Thymus (tissue), 11 donors: ENCODE data around the gene ASCC2. TPM values are rescaled to one million over a fixed set of nuclear protein-coding genes. Genes with fewer than 3 reads are reported as not detected.
"Not testable (repeated sequence)": the region's sequence is repeated elsewhere in the genome, so short reads cannot be mapped to it uniquely, and the experiment has no call there.

ENCODE experiments used
- DNase-seq, 9 donors: peaks; one replicate each; pipeline ENCODE4 v3.0.0-alpha.2; 2013; ENCODE audit warnings: low spot score in 9 of 9, low read depth in 6 of 9, missing footprints in 1 of 9
- H3K27ac ChIP-seq, 2 donors: one replicate each; pipeline ENCODE4 v1.5.1; 2013; ENCODE audit warnings: control low read depth in 1 of 2, low read depth in 1 of 2, low read length in 1 of 2, mild to moderate bottlenecking in 1 of 2, moderate library complexity in 1 of 2
- H3K27me3 ChIP-seq, 2 donors: one replicate each; pipeline ENCODE4 v1.5.1; 2013; ENCODE audit warnings: low read length in 1 of 2; ENCODE audit not compliant: control insufficient read depth in 2 of 2, insufficient read depth in 1 of 2
- H3K36me3 ChIP-seq, 2 donors: one replicate each; pipeline ENCODE4 v1.5.1; 2013; ENCODE audit warnings: low read length in 1 of 2, mild to moderate bottlenecking in 1 of 2, moderate library complexity in 1 of 2; ENCODE audit not compliant: control insufficient read depth in 2 of 2, insufficient read depth in 2 of 2
- H3K4me1 ChIP-seq, 2 donors: one replicate each; pipeline ENCODE4 v1.5.1; 2013; ENCODE audit warnings: low read length in 2 of 2; ENCODE audit not compliant: control insufficient read depth in 2 of 2, insufficient read depth in 2 of 2
- H3K4me3 ChIP-seq, 2 donors: one replicate each; pipeline ENCODE4 v1.5.1; 2013; ENCODE audit warnings: low read length in 2 of 2, control low read depth in 1 of 2, mild to moderate bottlenecking in 1 of 2
- H3K9me3 ChIP-seq, 2 donors: one replicate each; pipeline ENCODE4 v1.5.1; 2013; ENCODE audit warnings: low read length in 1 of 2, mild to moderate bottlenecking in 1 of 2; ENCODE audit not compliant: control insufficient read depth in 2 of 2, insufficient read depth in 1 of 2
- WGBS: extraction: QIAGEN DNeasy Blood & Tissue Kit; methylation state at CpG from one replicate; pipeline ENCODE4 v1.1.7; 2013; 5-methylcytosine and 5-hydroxymethylcytosine counted together
- polyA plus RNA-seq: library from polyadenylated mRNA; stranded (reverse); fragments of 200-250 nt; gene quantifications from one replicate; pipeline ENCODE4 v1.2.3, GENCODE V29; 2013
- total RNA-seq: library from RNA; stranded (reverse); fragments of 120-200 nt; gene quantifications from one replicate; pipeline ENCODE4 v1.2.4, GENCODE V29; 2013
- donor health status: healthy.

ASCC2 gene
- total and polyA plus RNA-seq, 2 donors: 26.4 to 51.8 TPM

DNA sequence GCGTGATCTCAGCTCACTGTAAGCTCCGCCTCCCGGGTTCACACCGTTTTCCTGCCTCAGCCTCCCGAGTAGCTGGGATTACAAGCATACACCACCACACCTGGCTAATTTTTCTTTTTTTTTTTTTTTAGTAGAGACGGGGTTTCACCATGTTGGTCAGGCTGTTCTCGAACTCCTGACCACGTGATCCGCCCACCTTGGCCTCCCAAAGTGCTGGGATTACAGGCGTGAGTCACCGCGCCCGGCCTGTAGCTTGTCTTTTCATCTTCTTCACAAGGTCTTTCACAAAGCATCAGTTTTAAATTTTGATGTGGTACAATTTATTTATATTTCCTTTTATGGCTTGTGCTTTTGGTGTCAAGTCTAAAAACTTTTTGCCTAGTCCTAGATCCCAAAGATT, 27.5 kb upstream of the ASCC2 start:
- not testable (repeated sequence) for H3K4me1 ChIP-seq, H3K36me3 ChIP-seq, H3K9me3 ChIP-seq, H3K27me3 ChIP-seq, H3K27ac ChIP-seq, H3K4me3 ChIP-seq, DNase-seq
- WGBS: 95% methylated on average over 13 of the region's 13 CpGs

DNA sequence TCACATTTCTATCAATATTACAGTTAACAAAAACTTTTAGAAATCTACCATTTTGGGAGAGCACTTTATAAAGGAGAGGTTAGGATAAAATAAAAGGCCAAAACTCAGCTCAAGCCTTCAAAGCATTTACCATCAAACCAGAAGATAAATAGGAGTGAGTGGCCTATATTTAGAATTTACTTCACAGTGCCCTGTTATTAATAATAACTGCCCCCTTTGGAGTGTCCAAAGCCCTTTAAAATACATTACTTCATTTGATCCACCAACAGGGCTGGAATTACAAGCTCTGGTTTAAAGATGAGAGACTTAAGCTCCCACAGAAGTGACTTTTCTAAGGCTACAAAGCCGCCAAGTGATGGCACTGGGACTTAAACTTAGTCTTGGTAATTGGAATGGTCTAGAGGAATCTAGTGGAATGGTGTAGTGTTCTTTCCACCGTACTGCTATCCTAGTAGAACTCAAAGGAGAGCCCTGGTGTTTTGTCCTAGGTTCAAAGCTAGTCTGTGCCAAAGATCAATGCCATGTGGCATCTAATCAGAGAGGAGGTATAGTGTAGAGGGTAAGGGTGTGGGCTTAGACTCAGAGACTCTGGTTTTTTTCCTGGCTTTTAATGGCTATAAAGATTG, 23.7 kb upstream of the ASCC2 start:
- H3K27ac ChIP-seq: no peak overlapping the region
- no peak for DNase-seq
- 96% methylated on average over 2 of the region's 2 CpGs for WGBS

DNA sequence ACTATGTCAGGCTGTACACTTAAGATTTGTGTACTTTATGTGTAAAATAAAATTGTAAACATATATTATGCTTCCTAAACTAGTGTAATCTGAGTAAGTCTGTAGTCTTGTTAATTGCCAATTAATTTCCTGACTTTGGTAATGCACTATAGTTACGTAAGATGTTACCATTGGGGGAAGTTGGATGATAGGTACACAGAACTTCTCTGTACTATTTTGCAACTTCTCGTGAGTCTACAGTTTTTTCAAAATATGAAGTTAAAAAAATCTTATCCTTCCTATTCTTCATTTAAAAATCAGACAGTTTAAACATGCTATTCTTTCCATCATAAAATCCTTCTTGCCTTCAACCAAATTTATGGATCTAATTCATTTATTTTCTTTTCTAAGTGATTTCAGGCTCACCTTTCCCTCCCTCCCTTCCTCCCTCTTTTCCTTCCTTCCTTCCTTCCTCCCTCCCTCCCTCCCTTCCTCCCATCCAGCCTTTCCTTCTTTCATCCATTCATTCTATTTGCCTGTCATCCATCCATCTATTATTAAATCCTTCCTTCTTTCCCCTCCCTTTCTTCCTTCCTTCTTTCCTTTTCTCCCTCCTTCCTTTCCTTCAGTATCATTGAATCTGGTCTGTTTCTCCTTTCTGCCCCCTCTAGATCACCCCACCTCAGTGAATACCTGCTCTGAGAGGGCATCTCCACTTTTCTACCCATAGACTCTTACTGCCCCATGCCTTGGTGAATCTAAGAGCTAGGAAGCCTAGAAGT, 22.1 kb upstream of the ASCC2 start:
- Histone ChIP-seq H3K4me1 (no peaks in the 10 kb centered on the region), H3K27ac (no peak overlapping the region), H3K27me3 (no peaks in the 10 kb centered on the region), H3K9me3 (no peaks in the 10 kb centered on the region), H3K4me3 (no peak overlapping the region), H3K36me3 (no peaks in the 10 kb centered on the region)
- WGBS: 77% methylated on average over 2 of the region's 2 CpGs
- no peak for DNase-seq

More for the DNA sequence above, 23.7 kb upstream of the ASCC2 start:
- no peaks in the 10 kb centered on the region for H3K36me3 ChIP-seq
- H3K4me1 ChIP-seq: no peaks in the 10 kb centered on the region
- no peaks in the 10 kb centered on the region for H3K9me3 ChIP-seq
- H3K4me3 ChIP-seq: no peak overlapping the region
- H3K27me3 ChIP-seq: no peaks in the 10 kb centered on the region

DNA sequence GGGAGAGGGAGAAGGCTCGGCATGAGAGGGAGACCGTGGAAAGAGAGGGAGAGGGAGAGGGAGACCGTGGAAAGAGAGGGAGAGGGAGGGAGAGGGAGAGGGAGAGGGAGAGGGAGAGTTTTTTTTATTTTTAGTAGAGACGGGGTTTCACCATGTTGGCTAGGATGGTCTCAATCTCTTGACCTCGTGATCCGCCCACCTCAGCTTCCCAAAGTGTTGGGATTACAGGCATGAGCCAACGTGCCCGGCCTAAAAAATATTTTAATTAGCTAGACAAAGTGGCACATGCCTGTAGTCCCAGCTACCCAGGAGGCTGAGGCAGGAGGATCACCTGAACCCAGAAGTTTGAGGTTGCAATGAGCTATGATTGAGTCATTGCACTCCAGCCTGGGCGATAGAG, 21.0 kb upstream of the ASCC2 start:
- WGBS: 82% methylated on average over 9 of the region's 9 CpGs
- not testable (repeated sequence) for H3K27me3 ChIP-seq, H3K27ac ChIP-seq, H3K9me3 ChIP-seq, H3K4me1 ChIP-seq, H3K36me3 ChIP-seq, H3K4me3 ChIP-seq, DNase-seq

DNA sequence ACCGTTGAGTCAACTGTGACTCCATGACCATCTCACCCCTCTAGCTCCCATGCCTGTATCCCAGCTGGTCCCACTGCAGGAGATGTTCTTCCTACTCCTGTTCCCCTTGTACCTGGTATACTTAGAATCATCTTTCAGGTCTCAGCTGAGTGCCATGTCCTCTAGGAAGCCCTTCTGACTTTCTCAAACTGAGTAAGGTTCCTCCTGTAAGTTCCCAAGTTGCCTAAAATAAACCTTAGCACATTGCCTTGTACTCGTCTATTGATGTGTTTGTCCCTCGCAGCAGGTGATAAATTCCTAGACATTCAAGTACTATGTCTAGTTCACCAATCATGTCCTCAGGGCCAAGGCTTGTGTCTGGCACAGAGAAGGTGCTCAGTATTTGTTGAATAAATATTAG, 18.4 kb upstream of the ASCC2 start:
- Histone ChIP-seq H3K36me3 (no peaks in the 10 kb centered on the region), H3K9me3 (no peaks in the 10 kb centered on the region), H3K4me3 (no peak overlapping the region), H3K4me1 (no peaks in the 10 kb centered on the region), H3K27me3 (peaks cover 0 to 2% of the 10 kb centered on the region in 2 donors), H3K27ac (no peak overlapping the region)
- 91% methylated on average over 3 of the region's 3 CpGs for WGBS
- DNase-seq: no peak

DNA sequence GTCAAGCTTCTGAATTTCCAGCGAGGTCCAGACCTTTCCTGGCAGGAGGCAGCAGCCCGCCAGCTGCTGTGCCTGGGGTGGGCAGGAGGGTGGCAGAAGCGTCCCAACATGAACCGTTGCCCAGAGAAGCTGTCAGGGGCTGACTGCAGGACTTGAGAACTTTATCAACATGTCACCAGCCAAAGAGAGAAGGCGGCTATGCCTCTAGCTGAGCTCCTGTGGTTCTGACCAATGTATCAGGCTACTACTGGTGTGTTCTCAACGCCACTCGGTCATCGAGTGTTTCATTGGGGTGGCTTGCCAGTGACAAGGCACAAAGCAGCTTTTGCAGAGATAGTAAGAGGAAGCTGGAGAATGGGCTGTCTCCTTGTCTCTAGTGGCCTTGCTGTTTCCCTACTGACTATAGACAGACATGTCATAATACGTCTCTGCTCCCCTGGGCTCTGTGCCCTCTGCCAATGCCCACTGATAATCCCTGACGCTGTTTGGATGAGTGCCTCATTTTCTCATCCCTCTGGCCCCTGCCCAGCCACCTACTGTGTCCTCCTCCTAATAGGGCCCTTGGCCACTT, 17.6 kb upstream of the ASCC2 start:
- no peak overlapping the region for H3K4me3 ChIP-seq
- no peaks in the 10 kb centered on the region for H3K9me3 ChIP-seq
- H3K27ac ChIP-seq: no peak overlapping the region
- no peaks in the 10 kb centered on the region for H3K4me1 ChIP-seq
- H3K36me3 ChIP-seq: no peaks in the 10 kb centered on the region
- 84% methylated on average over 10 of the region's 10 CpGs for WGBS
- peaks cover 0 to 2% of the 10 kb centered on the region in 2 donors for H3K27me3 ChIP-seq
- no peak for DNase-seq

DNA sequence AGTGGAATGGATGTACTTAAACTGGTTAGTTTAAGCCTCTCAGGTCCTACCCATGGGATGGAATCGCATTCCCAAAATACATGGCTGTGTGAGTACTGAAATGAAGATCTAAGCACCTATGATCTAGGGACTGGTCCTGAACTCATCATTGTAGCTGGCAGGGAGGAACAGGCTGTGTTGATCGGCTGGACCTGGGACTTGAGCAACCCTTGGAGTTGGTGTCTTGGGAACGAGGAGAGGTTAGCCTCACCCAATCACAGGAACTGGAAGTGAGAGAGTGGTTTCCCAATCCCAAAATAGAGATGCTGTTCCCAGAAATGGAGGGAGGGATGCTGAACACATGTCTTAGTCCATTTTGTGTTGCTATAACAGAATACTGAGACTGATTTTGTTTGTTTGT, 16.4 kb upstream of the ASCC2 start:
- Histone ChIP-seq H3K27me3 (peaks cover 0 to 2% of the 10 kb centered on the region in 2 donors), H3K27ac (no peak overlapping the region), H3K4me3 (no peak overlapping the region), H3K36me3 (no peaks in the 10 kb centered on the region), H3K9me3 (no peaks in the 10 kb centered on the region), H3K4me1 (no peaks in the 10 kb centered on the region)
- 92% methylated on average over 3 of the region's 3 CpGs for WGBS
- DNase-seq: no peak

DNA sequence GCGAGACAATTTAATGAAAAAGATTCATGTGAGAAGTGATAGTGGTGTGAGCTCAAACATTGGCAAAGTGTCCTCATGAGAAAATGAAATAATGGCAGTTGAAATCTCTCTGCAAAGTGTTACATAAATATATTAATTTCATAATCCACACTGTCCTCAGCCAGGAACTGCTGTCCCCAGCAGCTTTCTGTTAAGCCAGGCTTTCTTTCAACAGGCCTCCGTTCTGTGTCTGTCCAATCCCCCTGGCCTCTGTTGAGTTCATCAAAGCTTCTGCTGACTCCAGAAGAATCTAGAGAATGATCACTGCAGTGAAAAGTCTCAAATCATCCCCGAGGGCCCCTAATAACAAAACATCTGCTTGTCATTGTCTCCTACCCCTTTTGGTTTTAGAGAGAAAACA, 10.0 kb upstream of the ASCC2 start:
- no peaks in the 10 kb centered on the region for H3K36me3 ChIP-seq
- H3K9me3 ChIP-seq: peaks cover 0 to 5% of the 10 kb centered on the region in 2 donors
- DNase-seq: no peak
- no peaks in the 10 kb centered on the region for H3K4me1 ChIP-seq
- no peak overlapping the region for H3K4me3 ChIP-seq
- H3K27me3 ChIP-seq: peaks cover 0 to 2% of the 10 kb centered on the region in 2 donors
- WGBS: 86% methylated on average over 3 of the region's 3 CpGs
- no peak overlapping the region for H3K27ac ChIP-seq

DNA sequence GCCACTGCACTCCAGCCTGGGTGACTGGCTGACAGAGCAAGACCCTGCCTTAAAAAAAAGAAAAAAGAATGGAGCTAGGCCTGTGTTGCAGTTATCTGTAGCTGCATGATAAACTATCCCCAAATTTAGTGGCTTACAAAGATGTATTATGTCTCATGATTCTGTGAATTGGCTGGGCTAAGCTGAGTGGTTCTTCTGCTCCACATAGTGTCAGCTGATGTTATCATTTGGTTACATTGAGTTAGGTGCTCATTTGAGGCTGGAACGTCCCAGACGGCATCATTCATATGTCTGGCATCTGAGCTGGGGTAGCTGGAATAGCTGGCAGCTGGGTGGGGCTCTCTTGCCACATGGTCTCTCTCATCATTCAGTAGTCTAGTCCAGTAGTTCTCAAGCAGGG, 8.2 kb upstream of the ASCC2 start:
- Histone ChIP-seq H3K27ac (no peak overlapping the region), H3K4me1 (no peaks in the 10 kb centered on the region), H3K36me3 (no peaks in the 10 kb centered on the region), H3K9me3 (peaks cover 0 to 5% of the 10 kb centered on the region in 2 donors), H3K4me3 (no peak overlapping the region), H3K27me3 (no peaks in the 10 kb centered on the region)
- no peak for DNase-seq
- 93% methylated on average over 2 of the region's 2 CpGs for WGBS
